Coronary artery (tissue), 2 donors: ENCODE results near the gene C9orf85.

Experiments
- DNase-seq: peaks from one replicate; pipeline ENCODE4 v3.0.0-alpha.2; 2017; ENCODE audit warnings: low spot score
- H3K27ac ChIP-seq, 2 donors: fragments of 200-600 bp; sonication (generic); one replicate each; pipeline ENCODE4 v1.5.1; 2016 to 2019
- H3K4me3 ChIP-seq: fragments of 200-600 bp; sonication (generic); 2 replicates; pipeline ENCODE4 v1.5.1; 2016; ENCODE audit warnings: mild to moderate bottlenecking, moderate library complexity
- TF ChIP-seq, protein P1 (sequence below): fragments of 200-600 bp; sonication (generic); IDR thresholded peaks from one replicate; pipeline ENCODE4 v1.5.1; 2019; ENCODE audit warnings: antibody characterized with exemption

C9orf85 gene

DNA sequence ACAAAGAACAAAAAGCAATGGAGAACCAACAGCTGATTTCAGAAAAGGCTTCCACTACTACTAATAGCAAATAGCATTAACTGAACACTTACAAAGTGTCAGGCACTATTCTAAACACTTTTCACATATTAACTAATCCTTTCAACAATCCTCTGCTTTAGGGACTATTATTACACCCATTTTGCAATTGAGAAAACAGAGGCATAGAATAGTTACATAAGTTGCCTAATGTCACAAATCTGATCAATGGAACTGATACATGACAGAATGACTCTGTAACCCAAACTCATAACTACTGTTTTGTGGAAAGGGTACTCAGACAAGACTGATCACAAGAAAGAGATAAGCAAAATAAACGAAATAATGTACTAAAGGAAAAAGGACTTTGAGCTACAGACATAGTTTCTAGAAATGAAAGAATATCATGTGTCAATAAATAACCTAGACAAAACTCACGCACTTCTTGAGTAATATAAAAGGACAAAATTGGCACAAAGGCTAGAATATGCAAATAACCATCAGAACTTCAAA lies 31.7 kb upstream of the C9orf85 start:
- TF ChIP-seq, protein P1, sequence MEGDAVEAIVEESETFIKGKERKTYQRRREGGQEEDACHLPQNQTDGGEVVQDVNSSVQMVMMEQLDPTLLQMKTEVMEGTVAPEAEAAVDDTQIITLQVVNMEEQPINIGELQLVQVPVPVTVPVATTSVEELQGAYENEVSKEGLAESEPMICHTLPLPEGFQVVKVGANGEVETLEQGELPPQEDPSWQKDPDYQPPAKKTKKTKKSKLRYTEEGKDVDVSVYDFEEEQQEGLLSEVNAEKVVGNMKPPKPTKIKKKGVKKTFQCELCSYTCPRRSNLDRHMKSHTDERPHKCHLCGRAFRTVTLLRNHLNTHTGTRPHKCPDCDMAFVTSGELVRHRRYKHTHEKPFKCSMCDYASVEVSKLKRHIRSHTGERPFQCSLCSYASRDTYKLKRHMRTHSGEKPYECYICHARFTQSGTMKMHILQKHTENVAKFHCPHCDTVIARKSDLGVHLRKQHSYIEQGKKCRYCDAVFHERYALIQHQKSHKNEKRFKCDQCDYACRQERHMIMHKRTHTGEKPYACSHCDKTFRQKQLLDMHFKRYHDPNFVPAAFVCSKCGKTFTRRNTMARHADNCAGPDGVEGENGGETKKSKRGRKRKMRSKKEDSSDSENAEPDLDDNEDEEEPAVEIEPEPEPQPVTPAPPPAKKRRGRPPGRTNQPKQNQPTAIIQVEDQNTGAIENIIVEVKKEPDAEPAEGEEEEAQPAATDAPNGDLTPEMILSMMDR = no peak
- DNase-seq = no peak
- H3K27ac ChIP-seq = no peak overlapping the region
- no peak overlapping the region for H3K4me3 ChIP-seq

DNA sequence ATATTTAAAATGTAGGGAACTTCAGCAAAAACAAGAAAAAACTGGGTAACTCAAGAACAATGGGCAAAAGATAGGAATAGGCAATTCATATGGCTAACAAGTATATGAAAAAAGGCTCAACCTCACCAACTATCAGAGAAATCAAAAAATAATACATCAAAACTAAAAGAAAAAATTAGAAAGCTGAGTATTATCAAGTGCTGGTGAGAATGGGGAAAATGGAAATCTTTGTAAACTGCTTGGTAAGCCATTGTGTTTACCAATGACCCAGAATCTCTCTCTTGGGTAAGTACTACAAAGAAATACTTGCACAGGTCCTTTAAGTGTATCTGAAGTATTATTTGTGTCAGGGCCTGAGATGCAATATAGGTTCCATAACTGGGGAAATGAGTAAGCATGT lies 27.4 kb upstream of the C9orf85 start:
- H3K4me3 ChIP-seq = no peak overlapping the region
- TF ChIP-seq, protein P1 = no peak
- no peak overlapping the region for H3K27ac ChIP-seq
- no peak for DNase-seq

DNA sequence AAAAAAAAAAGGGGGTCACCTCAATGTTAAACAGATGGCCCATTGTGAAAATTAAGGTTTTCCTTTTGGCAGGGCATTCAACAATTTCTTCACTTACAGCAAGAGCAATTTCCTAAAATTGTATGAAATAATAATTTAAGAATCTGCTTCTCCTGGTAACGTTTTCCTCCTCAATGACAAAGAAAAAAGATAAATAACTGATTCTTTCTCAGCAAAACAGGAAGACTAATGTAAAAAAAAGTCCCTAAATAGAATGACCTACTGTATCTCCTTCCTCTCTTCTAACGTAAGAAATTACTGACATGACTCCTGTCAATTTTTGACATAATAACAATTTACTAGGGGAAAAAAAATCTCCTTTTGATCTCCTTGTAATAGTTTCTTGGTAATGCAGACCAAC lies 26.0 kb upstream of the C9orf85 start:
- TF ChIP-seq, protein P1 = no peak

DNA sequence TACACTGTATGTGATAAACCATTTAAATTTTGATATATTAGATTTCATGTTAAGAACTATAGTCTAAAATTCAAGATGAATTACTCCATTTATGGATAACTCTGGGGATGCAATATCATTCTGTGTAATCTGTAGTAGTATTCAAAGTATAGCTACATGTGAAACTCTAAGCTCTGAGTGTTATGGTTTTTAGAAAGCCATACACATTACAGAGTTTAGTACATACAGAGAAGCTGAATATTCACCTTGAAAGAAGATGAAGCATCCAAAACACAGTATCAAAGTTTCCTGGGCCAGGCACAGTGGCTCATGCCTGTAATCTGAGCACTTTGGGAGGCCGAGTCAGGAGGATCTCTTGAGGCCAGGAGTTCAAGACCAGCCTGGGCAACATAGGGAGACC lies 25.4 kb upstream of the C9orf85 start:
- no peak overlapping the region for H3K27ac ChIP-seq
- no peak overlapping the region for H3K4me3 ChIP-seq
- TF ChIP-seq, protein P1 = no peak
- DNase-seq = no peak

More for the DNA sequence above, 26.0 kb upstream of the C9orf85 start:
- no peak overlapping the region for H3K27ac ChIP-seq
- no peak for DNase-seq
- H3K4me3 ChIP-seq = no peak overlapping the region

DNA sequence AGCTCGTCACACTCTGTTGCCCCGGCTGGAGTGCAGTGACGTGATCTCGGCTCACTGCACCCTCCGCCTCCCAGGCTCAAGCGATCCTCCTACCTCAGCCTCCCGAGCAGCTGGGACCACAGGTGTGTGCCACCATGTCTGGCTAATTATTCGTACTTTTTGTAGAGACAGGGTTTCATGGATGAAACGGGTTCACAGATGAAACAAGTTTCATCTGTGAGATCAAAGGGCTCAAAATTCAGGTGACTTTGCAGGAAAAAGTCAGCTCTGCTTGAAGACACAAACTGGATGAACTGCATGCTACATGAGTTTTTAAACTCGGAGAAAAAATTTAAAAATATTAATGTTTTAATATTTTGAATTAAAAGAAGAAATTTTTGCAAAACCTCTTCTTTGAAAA lies 24.9 kb upstream of the C9orf85 start:
- TF ChIP-seq, protein P1 = no peak
- no peak for DNase-seq
- Histone ChIP-seq H3K27ac (no peak overlapping the region), H3K4me3 (no peak overlapping the region)

DNA sequence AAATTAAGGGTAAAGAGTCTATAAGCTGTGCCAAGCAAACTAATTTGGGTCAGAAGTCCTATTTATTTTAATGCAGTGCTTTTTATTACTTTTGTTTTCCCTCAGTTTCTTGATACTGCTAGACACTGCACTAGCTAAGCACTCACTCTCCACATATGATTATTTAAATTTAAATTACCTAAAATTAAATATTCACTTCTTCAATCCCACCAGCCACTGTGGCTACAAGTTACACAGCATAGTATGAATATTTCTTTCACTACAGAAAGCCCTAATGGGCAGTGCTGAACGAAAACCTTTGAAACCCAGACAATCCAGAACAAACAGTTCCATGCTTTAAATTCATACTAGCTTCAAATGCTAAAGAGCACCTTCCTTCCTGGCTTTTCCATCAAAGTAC lies 24.1 kb upstream of the C9orf85 start:
- DNase-seq = no peak
- TF ChIP-seq, protein P1 = no peak
- H3K27ac ChIP-seq = no peak overlapping the region
- H3K4me3 ChIP-seq = no peak overlapping the region

DNA sequence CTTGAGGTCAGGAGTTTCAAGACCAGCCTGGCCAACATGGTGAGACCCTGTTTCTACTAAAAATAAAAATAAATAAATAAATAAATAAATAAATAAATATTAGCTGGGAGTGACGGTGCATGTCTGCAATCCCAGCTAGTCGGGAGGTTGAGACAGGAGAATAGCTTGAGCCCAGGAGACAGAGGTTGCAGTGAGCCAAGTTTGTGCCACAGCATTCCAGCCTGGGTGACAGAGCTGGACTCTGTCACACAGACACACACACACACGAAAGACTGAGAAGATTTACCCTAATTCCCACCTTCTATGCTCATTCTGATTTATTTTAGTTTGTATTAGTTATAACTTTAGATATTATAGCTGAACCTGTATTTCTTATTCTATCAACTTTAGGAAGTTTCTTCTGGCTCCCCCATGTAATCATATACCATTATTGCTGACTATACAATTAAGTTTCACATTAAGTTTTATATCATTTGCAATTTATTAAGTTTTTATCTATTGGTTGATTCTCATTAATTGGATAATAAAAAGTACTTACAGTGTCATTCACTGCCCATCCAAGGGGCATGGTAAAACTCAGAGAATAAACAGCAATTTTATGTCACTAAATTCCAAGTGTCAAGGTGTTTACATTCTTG lies 21.3 kb upstream of the C9orf85 start:
- no peak overlapping the region for H3K4me3 ChIP-seq
- TF ChIP-seq, protein P1 = no peak
- no peak overlapping the region for H3K27ac ChIP-seq
- no peak for DNase-seq
